IMR-90 (cell line): ENCODE measurements around the gene IGHMBP2.

Experiments
- CTCF ChIP-seq: conservative IDR thresholded peaks from 2 replicates; pipeline ENCODE4 v1.5.1; 2012; ENCODE audit warnings: mild to moderate bottlenecking, low read depth, low read length, improper control_type of control experiment
- ELK1 ChIP-seq: fragments of 150-350 bp; IDR thresholded peaks from 2 replicates; pipeline ENCODE4 v1.6.1; 2016; ENCODE audit warnings: low read depth, mild to moderate bottlenecking, low read length, moderate library complexity, borderline replicate concordance
- FOS ChIP-seq: fragments of 150-350 bp; IDR thresholded peaks from 2 replicates; pipeline ENCODE4 v1.6.1; 2016; ENCODE audit warnings: low read depth, low read length
- MAFK ChIP-seq: IDR thresholded peaks from 2 replicates; pipeline ENCODE4 v1.6.1; 2012; ENCODE audit warnings: low read depth, low read length, improper control_type of control experiment
- MAZ ChIP-seq: IDR thresholded peaks from 2 replicates; pipeline ENCODE4 v1.6.1; 2012; ENCODE audit warnings: low read depth, mild to moderate bottlenecking, low read length, improper control_type of control experiment, moderate library complexity, borderline replicate concordance
- MXI1 ChIP-seq: IDR thresholded peaks from 2 replicates; pipeline ENCODE4 v1.6.1; 2012; ENCODE audit warnings: low read depth, mild to moderate bottlenecking, low read length, moderate library complexity, borderline replicate concordance
- POLR2A ChIP-seq: IDR thresholded peaks from 2 replicates; pipeline ENCODE4 v1.6.1; 2012; ENCODE audit warnings: mild to moderate bottlenecking, low read depth, low read length
- SMC3 ChIP-seq: fragments of 150-350 bp; IDR thresholded peaks from 2 replicates; pipeline ENCODE4 v1.6.1; 2016; ENCODE audit warnings: low read depth, mild to moderate bottlenecking, antibody characterized with exemption, low read length, moderate library complexity
- USF2 ChIP-seq: fragments of 150-350 bp; IDR thresholded peaks from 2 replicates; pipeline ENCODE4 v1.6.1; 2017; ENCODE audit warnings: mild to moderate bottlenecking, antibody characterized with exemption, low read length, low read depth

DNA sequence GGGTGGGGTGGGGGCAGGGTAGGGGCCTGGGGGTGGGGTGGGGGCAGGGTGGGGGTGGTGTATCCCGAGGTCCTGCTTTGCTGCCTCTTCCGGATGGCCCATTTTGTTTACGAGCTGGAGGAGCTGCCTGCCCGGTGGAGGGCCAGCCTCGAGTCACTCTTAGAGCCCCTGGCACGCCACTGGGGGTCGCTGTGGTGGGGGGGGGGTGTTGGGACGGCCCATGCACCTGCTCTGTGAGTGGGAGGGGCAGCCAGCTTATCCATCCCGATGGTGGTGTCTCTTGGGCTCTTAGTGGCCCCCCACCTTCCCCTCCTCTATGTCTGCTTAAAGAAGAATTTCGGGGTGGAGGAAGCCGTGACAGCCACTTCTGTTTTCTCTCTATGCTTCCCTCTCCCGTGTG, 52.5 kb downstream of the IGHMBP2 start:
- TF ChIP-seq USF2 (no peak), POLR2A (no peak), MXI1 (no peak), CTCF (peak; percentile 30), SMC3 (peak; percentile 16; the same call in 1 of the 2 replicates), FOS (no peak), MAFK (no peak), ELK1 (no peak), MAZ (no peak)
